GM12878 (cell line): Measurements from ENCODE around the gene TMUB2. TPM values are rescaled to one million over a fixed set of nuclear protein-coding genes. Genes with fewer than 3 reads are reported as not detected.

Experiments
- ATAC-seq: fragments of 200-7000 bp; cut with Tn5 transposase; 3 replicates; pipeline ENCODE4 v1.9.1; 2020; ENCODE audit warnings: mild to moderate bottlenecking, moderate library complexity
- BruUV-seq: library from RNA; stranded (reverse); fragments of 400-500 nt; replicated peaks from 2 replicates; lab custom pipeline; 2021; lab: Mats Ljungman, UMichigan
- CTCF ChIA-PET: fragments of 300-600 bp; sonication (Branson Sonifier 250); formaldehyde crosslinking; extraction: SDS; loops from one replicate; lab custom pipeline; 2021; ENCODE audit warnings: inconsistent platforms; lab: Yijun Ruan, JAX
- POLR2A ChIA-PET: fragments of 350-600 bp; formaldehyde crosslinking; extraction: SDS; loops from one replicate; lab custom pipeline; 2021; ENCODE audit warnings: inconsistent platforms; lab: Charles Lee
- RAD21 ChIA-PET: fragments of 300-600 bp; sonication (Branson Sonifier 250); formaldehyde crosslinking; loops from one replicate; lab custom pipeline; 2023; ENCODE audit warnings: antibody characterized with exemption; ENCODE audit not compliant: unreplicated experiment; lab: Charles Lee
- SMC1A ChIA-PET: fragments of 300-600 bp; sonication (Branson Sonifier 250); formaldehyde crosslinking; loops from one replicate; lab custom pipeline; 2023; ENCODE audit not compliant: unreplicated experiment, uncharacterized antibody; lab: Charles Lee
- DNase-seq: peaks from one replicate; pipeline ENCODE4 v3.0.0-alpha.2; 2011; ENCODE audit warnings: low read depth, low spot score
- FAIRE-seq: peaks from 3 replicates; lab custom pipeline; 2011; peaks lifted over from hg19 to GRCh38; lab: Jason Lieb, UNC
- H2AFZ ChIP-seq: 2 replicates; pipeline ENCODE4 v1.6.0; 2011; ENCODE audit warnings: low read depth, low read length, control low read depth; ENCODE audit not compliant: control insufficient read depth
- H3K27ac ChIP-seq: 2 replicates; pipeline ENCODE4 v1.5.1; 2011; ENCODE audit warnings: control low read depth; ENCODE audit not compliant: control insufficient read depth, insufficient read depth
- H3K27me3 ChIP-seq, 2 experiments: replicated peaks in 1 of 2; 2 replicates each; pipeline versions ENCODE4 v1.6.0 to v1.6.1; 2011; ENCODE audit warnings: low read length in 1 of 2; ENCODE audit not compliant: control insufficient read depth in 2 of 2, insufficient read depth in 2 of 2
- H3K36me3 ChIP-seq, 2 experiments: 2 replicates each; pipeline ENCODE4 v1.5.1; 2011; ENCODE audit warnings: low read length in 1 of 2; ENCODE audit not compliant: control insufficient read depth in 2 of 2, insufficient read depth in 2 of 2
- H3K4me1 ChIP-seq: 2 replicates; pipeline ENCODE4 v1.6.1; 2011; ENCODE audit warnings: mild to moderate bottlenecking, low read length, moderate library complexity, mixed read lengths; ENCODE audit not compliant: control insufficient read depth, insufficient read depth
- H3K4me2 ChIP-seq: 2 replicates; pipeline ENCODE4 v1.6.0; 2011; ENCODE audit warnings: control low read depth; ENCODE audit not compliant: control insufficient read depth, insufficient read depth
- H3K4me3 ChIP-seq: fragments of 200-600 bp; sonication (generic); 2 replicates; pipeline ENCODE4 v1.5.1; 2016
- H3K79me2 ChIP-seq: 2 replicates; pipeline ENCODE4 v1.6.0; 2011; ENCODE audit warnings: low read length; ENCODE audit not compliant: control insufficient read depth, insufficient read depth
- H3K9ac ChIP-seq: 2 replicates; pipeline ENCODE4 v1.8.0; 2011; ENCODE audit warnings: low read length, control low read depth, mixed read lengths; ENCODE audit not compliant: control insufficient read depth, insufficient read depth
- H3K9me3 ChIP-seq: replicated peaks from 3 replicates; pipeline ENCODE4 v1.5.1; 2011; ENCODE audit warnings: mild to moderate bottlenecking, low read length; ENCODE audit not compliant: control insufficient read depth, insufficient read depth
- H4K20me1 ChIP-seq: 2 replicates; pipeline ENCODE4 v1.6.0; 2011; ENCODE audit not compliant: control insufficient read depth, insufficient read depth
- POLR2A ChIP-seq: IDR thresholded peaks from 2 replicates; pipeline ENCODE4 v1.6.1; 2011; ENCODE audit warnings: low read depth, mild to moderate bottlenecking, low read length
- POLR2AphosphoS2 ChIP-seq: IDR thresholded peaks from 2 replicates; pipeline ENCODE4 v1.6.1; 2011; ENCODE audit warnings: low read depth, mild to moderate bottlenecking, low read length, improper control_type of control experiment, moderate library complexity
- ZNF622 ChIP-seq: fragments of 450-650 bp; IDR thresholded peaks from 2 replicates; pipeline ENCODE4 v1.6.1; 2017; ENCODE audit warnings: mild to moderate bottlenecking, inconsistent platforms
- WGBS: methylation state at CpG from one replicate; pipeline ENCODE4 v1.1.6; 2016; ENCODE audit warnings: low lambda C conversion rate; ENCODE audit not compliant: insufficient replicate concordance, insufficient coverage; ENCODE audit errors: missing lambda C conversion rate; 5-methylcytosine and 5-hydroxymethylcytosine counted together
- in situ Hi-C: fragments of 300-500 bp; cut with MboI; formaldehyde crosslinking; loops from 9 replicates; pipeline ENCODE4 v1.14.3; 2018; ENCODE audit warnings: mixed read lengths
- intact Hi-C: fragments of 100-400 bp; cut with micrococcal nuclease; formaldehyde crosslinking; loops from one replicate; pipeline ENCODE4 v1.14.2; 2022; ENCODE audit not compliant: unreplicated experiment
- polyA plus RNA-seq, 11 experiments: library from polyadenylated mRNA; depleted of rRNA in 4 of 11; unstranded in 6 of 11; stranded (reverse) in 5 of 11; fragments of >200 nt; fragmentation: Nextera tagmentation in 4 of 11; fragmentation: Illumina TruSeq in 1 of 11; extraction: Ambion mirVana in 4 of 11; extraction: Trizol in 1 of 11; gene quantifications; 1 replicate in 1 of 11; 2 replicates in 10 of 11; pipeline versions ENCODE4 v1.2.1 to v1.2.3, GENCODE V29; 2011 to 2016; ENCODE audit warnings: inconsistent platforms in 2 of 11, missing spikeins in 2 of 11, low read depth in 1 of 11
- total RNA-seq, 4 experiments: library from RNA; depleted of rRNA in 3 of 4; stranded (reverse); fragments of >200 nt in 3 of 4; fragmentation: Illumina TruSeq in 1 of 4; extraction: Trizol in 1 of 4; gene quantifications; 2 replicates each; pipeline versions ENCODE4 v1.2.1 to v1.2.3, GENCODE V29; 2013 to 2021

The TMUB2 gene
- total and polyA plus RNA-seq, 10 of the 15 experiments (the other 5 are each of a cell fraction or from before 2014, with no cell fraction given): 4.3 to 34.0 (median 20.0) TPM

GRCh38 chr17:44170499-44171201 lies 16.1 kb upstream of the TMUB2 start, which contains the start of gene ASB16:
Gene ASB16, plus strand, starts transcription at chr17:44170704. Its CDS starts 86 bp downstream, at chr17:44170790.
- no peak for ATAC-seq
- no peak within 1 kb of the TSS for H3K27ac ChIP-seq
- ChIA-PET RAD21 (interaction anchor here (1.3 kb wide), 1 partner anchor 226 kb away, joined by 4 read pairs; no protein-coding TSS in a partner anchor), CTCF (interaction anchor here (0.7 to 5.2 kb wide), 5 partner anchors 20 to 226 kb away, joined by 3 to 56 read pairs (median 3); partner anchors contain the start of gene PPY), SMC1A (interaction anchor here (0.8 kb wide), 1 partner anchor 19 kb away, joined by 3 read pairs; no protein-coding TSS in a partner anchor), POLR2A (no interaction called here)
- in situ Hi-C loops: no loop called here
- no peak within 1 kb of the TSS for H3K4me3 ChIP-seq
- no peak for FAIRE-seq
- DNase-seq: no peak
- H3K4me2 ChIP-seq: no peak within 1 kb of the TSS
- no TSS peak for BruUV-seq
- intact Hi-C loops: no loop called here
- no peaks in the 10 kb centered on the region for H3K79me2 ChIP-seq
- WGBS: 45% methylated on average over 20 of the region's 21 CpGs
- no peak within 1 kb of the TSS for H2AFZ ChIP-seq
- TF ChIP-seq POLR2AphosphoS2: no peak
- 0 out of 2 replicates have a peak, but pooled peaks have one; percentile 18 for TF ChIP-seq POLR2A
- H4K20me1 ChIP-seq: no peaks in the 10 kb centered on the region
- peaks cover 0 to 4% of the 10 kb centered on the region in 2 experiments; a peak in 1 of 4 replicates for H3K36me3 ChIP-seq
- no peaks in the 10 kb centered on the region for H3K9me3 ChIP-seq
- H3K27me3 ChIP-seq: no peaks in the 10 kb centered on the region
- peaks cover 5% of the 10 kb centered on the region for H3K4me1 ChIP-seq
- H3K9ac ChIP-seq: no peak within 1 kb of the TSS

- H3K79me2 ChIP-seq: no peaks in the 10 kb centered on the region
- in situ Hi-C loops: no loop called here
- H4K20me1 ChIP-seq: no peaks in the 10 kb centered on the region
- POLR2A ChIA-PET: no interaction called here
- RAD21 ChIA-PET: interaction anchor here (1.1 kb wide), 1 partner anchor 13 kb away, joined by 3 read pairs; no protein-coding TSS in a partner anchor
- H3K9me3 ChIP-seq: no peaks in the 10 kb centered on the region
- CTCF ChIA-PET: interaction anchor here (0.7 to 5.2 kb wide), 6 partner anchors 14 to 227 kb away, joined by 3 to 56 read pairs (median 4); partner anchors contain the start of gene PPY
- no peak for FAIRE-seq
- intact Hi-C loops: no loop called here
- no peak overlapping the region for H3K4me3 ChIP-seq
- 84% methylated on average over 17 of the region's 17 CpGs for WGBS
- DNase-seq: no peak
- BruUV-seq: no TSS peak
- TF ChIP-seq POLR2A (0 out of 2 replicates have a peak, but pooled peaks have one; percentile 33), ZNF622 (no peak)
- no peaks in the 10 kb centered on the region for H3K27me3 ChIP-seq
- H3K27ac ChIP-seq: no peak overlapping the region
- H3K4me2 ChIP-seq: no peak overlapping the region
- H3K9ac ChIP-seq: no peak overlapping the region
- H3K36me3 ChIP-seq: peaks cover 0 to 4% of the 10 kb centered on the region in 2 experiments; a peak in 3 of 4 replicates
- ATAC-seq: no peak
- SMC1A ChIA-PET: interaction anchor here (0.8 kb wide), 1 partner anchor 20 kb away, joined by 4 read pairs; no protein-coding TSS in a partner anchor
- H2AFZ ChIP-seq: no peak overlapping the region
- H3K4me1 ChIP-seq: peaks cover 5% of the 10 kb centered on the region
Observed at GRCh38 chr17:44171931-44172455, 14.8 kb upstream of the TMUB2 start.
